GM18507 (cell line): ENCODE results near the gene MICA.
"Not testable (repeated sequence)": the region's sequence is repeated elsewhere in the genome, so short reads cannot be mapped to it uniquely, and the experiment has no call there.

Source experiments
- DNase-seq: peaks from one replicate; pipeline ENCODE4 v3.0.0; 2011; ENCODE audit warnings: low read depth; ENCODE audit not compliant: insufficient read length; ENCODE audit errors: extremely low spot score
- FAIRE-seq: peaks from 2 replicates; lab custom pipeline; 2011; peaks lifted over from hg19 to GRCh38; lab: Jason Lieb, UNC

MICA gene

DNA sequence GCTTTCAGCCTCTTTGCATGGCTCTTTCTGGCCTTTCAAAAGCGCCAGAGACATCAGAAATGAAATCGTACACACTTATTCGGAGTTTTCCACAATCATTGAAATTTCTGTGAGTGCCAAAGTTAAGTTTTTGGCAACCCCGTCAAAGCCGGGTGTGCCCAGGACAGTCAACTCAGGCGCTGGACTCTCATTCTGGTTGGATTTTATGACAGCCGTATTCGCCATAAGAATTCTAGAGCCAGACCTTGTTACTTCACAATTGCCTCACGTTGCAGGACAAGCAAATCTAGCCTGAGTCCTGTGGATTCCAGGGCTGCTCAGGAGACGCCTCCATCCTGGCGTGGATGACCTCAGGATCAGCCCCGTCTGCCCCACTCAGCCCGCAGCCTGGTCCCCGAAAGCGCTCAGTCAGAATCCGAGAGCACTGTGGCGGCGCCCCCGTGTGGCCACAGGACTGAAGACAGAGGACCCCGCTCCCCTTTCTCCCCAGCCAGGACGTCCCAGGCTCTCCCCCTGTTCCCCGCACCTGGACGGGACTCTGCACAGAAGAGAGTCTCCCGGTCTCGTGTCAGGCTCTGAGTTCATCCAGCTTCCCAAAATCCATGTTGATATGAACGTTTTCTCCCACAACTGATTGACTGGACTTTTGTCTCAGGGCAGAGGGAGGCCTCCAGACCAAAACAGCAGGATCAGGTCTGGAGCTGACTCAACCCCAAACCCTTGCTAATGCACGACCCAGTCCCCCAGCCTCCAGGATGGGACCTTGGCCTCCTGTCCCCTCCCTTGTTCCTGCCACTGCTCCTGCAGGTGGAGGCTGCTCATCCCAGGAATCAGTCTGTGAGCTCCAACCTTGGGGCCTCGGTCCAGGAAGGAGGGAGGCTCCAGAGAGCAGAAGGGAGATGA lies 38.2 kb downstream of the MICA start:
- DNase-seq = peak; percentile 68
- peak; percentile 81 for FAIRE-seq

DNA sequence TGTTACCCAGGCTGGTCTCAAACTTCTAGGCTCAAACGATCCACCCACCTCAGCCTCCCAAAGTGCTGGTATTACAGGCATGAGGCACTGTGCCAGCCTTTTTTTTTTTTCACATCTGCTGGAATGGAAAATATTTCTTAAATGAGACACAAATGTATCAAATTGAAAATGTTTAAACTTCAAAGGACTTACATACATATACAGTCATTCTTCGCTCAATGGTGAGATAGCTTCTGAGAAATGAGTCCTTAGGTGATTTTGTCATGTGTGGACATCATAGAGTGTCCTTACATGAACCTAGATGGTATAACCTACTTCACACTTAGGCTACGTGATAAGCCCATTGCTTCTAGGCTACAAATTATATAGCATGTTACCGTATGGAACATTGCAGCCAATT lies 43.1 kb downstream of the MICA start:
- FAIRE-seq (no peak), DNase-seq (no peak)

DNA sequence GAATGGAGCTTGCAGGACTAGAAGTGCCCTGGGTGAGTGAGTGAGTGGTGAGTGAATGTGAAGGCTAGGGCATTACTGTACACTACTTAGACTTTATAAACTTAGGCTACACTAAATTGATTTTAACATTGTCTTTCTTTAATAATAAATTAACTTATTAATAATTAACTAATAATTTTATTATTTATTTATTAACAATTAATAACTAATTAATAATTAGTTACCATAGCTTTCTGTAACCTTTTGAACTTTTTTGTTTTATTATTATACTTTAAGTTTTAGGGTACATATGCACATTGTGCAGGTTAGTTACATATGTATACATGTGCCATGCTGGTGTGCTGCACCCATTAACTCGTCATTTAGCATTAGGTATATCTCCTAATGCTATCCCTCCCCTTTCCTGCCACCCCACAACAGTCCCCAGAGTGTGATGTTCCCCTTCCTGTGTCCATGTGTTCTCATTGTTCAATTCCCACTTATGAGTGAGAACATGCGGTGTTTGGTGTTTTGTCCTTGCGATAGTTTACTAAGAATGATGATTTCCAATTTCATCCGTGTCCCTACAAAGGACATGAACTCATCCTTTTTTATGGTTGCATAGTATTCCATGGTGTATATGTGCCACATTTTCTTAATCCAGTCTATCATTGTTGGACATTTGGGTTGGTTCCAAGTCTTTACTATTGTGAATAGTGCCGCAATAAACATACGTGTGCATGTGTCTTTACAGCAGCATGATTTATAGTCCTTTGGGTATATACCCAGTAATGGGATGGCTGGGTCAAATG lies 43.8 kb downstream of the MICA start:
- DNase-seq, FAIRE-seq: not testable (repeated sequence)

DNA sequence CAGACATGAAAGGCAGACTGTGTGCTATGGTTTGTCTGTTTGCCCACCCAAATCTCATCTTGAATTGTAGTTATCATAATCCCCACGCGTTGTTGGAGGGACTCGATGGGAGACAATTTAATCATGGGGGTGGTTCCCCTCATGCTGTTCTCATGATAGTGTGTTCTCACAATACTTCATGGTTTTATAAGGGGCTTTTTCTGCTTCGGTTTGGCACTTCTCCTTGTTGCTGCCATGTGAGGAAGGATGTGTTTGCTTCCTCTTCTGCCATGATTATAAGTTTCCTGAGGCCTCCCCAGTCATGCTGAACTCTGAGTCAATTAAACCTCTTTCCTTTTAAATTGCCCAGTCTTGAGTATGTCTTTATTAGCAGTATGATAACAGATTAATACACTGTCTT lies 47.4 kb downstream of the MICA start:
- FAIRE-seq (no peak), DNase-seq (no peak)

DNA sequence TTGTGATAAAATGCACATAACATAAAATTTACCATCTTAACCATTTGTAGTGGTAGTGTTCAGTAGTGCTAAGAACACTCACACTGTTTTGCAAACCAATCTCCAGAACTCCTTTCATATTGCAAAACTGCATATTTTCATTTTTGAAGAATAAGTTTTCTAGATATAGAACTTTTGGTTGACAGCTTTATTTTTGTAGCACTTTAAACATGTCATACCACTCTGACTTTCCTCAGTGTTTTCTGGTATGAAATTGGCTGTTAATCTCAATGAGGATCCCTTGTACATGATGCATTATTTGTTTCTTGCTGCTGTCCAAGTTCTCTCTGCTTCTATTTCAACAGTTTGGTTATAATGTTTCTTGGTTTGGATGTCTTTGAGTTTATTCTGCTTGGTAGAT lies 49.5 kb downstream of the MICA start:
- no peak for DNase-seq
- FAIRE-seq = no peak

DNA sequence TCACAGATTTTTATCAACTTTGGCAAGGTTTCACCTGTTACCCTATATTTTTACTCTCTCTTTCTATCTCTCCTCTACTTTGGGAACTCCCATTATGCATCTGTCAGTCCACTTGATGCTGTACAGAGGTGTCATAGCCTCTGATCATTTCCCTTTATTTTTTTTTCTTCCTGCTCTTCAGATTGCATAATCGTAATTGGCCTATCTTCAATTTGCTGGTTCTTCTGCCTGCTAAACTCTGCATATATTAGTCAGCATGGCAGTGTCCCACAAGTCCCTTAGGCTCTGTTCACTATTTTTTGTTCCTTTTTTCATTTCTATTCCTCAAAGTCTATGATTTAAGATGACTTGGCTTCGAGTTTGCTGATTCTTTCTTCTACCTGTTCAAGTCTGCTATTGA lies 49.9 kb downstream of the MICA start:
- DNase-seq = no peak
- FAIRE-seq = no peak

DNA sequence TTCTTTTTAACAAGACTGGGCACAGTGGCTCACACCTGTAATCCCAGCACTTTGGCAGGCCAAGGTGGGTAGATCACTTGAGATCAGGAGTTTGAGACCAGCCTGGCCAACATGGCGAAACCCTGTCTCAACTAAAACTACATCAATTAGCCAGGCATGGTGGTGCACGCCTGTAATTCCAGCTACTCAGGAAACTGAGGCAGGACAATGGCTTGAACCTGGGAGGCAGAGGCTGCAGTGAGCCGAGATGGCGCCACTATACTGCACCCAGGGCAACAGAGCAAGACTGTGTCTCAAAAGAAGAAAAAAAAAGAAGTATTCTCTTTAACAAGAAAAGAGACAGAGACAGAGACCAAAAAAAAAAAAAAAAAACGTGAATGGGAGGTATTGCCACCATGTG lies 56.5 kb downstream of the MICA start:
- DNase-seq, FAIRE-seq: not testable (repeated sequence)

DNA sequence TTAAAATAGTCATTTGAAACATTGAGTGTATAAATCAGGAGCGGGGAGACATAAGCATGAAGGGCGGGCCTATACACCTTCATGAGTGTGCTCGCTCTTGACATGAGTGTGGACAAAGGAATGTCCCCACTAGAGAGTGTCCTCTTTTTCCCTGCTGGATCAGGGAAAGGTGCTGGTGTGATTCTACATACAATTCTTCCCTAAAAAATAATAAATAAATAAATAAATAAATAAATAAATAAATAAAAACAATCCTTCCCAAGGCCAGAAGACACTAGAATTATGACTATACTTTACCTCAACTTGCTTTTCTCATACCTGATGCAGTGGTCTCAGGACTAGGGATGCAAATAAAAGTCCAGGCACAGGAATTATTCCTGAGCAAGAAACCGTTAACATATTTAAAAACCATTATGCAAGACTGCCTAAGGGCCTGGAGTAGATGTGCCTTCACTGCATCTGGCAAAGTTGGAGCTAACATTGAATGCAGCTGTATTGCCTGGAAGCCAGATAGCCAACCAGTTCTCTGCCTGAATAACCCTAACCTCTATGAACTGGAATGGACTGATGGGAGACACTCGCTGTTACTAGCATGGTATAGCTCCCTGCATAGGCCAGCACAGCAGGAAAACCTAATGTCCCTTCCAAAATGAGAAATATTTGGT lies 57.1 kb downstream of the MICA start:
- FAIRE-seq = no peak
- DNase-seq = no peak

DNA sequence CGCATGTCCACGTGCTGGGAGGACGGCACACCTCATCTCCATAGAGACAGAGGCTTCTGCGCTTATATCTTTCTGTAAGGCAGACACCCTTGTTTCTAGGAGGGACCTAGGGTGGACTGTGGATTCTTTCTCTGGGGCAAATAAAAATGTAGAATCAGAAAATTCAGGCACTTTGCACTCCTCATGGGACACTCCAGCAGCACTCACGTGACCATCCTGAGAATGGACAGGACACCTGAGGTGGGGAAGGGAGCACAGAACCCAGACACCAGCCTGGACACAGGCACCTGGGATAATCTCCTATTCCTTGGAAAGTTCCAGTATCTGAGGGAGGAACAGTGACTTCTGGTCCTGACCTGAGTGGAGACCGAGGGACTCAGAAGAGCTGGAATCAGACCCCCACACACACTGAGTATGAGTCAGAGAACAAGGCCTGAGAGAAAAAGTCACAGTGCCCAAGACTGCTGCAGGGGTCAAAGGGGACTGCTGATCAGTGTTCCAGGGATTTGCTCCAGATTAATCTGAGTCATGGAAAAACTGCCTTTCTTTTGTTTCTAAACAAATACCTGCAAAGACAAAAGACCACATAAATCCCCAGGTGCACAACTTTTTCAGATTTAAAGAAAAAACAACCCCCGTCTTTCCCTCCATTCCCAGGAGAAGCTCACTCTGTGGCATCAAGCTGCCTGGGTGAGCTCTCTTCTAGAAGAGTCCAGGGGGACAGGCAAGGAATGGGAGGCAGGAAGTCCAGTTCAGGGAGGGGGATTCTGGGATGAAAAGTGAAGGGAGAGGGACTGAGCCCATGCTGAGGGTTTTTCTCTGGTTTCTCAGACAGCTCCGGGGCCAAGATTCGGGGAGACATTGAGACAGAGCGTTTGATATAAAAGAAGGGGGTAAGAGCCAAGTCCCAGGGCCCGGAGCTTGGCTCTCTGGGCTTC lies 58.9 kb downstream of the MICA start:
- DNase-seq (no peak), FAIRE-seq (no peak)

DNA sequence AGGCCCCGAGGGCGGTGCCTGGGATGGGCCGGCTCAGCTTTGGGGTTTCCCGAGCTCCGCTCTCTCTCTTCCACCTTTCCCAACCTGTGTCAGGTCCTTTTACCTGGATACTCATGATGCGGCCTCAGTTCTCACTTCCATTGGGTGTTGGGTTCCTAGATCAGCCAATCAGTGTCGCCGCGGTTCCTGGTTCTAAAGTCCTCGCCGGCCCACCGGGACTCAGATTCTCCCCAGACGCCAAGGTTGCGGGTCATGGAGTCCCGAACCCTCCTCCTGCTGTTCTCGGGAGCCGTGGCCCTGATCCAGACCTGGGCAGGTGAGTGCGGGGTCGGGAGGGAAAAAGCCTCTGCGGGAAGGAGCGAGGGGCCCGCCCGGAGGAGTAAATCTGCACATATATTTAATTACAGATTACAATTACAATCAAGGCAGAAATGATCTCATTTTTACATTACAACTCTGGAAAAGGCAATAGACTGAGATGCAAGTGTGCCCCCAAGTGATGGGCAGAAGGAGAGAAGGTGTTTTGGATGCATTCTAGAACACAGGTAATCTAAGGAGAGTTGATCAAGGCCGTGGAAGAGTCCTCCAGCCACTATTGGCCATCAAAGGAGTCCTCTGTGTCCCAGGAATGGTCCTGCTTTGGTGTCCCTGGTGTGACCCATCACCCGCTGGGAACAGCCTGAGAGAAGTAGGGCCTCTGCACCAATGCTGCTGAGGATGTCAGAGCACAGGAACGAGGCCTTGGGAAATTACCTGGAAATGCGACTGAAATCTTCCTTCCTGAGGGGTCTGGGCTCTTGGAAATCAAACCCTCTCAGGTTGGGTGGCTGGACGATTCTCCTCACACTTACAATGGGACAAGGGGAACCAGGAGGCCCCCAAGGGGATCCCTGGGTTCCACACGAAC lies 59.8 kb downstream of the MICA start:
- DNase-seq = peak; percentile 87
- peak; percentile 98 for FAIRE-seq

DNA sequence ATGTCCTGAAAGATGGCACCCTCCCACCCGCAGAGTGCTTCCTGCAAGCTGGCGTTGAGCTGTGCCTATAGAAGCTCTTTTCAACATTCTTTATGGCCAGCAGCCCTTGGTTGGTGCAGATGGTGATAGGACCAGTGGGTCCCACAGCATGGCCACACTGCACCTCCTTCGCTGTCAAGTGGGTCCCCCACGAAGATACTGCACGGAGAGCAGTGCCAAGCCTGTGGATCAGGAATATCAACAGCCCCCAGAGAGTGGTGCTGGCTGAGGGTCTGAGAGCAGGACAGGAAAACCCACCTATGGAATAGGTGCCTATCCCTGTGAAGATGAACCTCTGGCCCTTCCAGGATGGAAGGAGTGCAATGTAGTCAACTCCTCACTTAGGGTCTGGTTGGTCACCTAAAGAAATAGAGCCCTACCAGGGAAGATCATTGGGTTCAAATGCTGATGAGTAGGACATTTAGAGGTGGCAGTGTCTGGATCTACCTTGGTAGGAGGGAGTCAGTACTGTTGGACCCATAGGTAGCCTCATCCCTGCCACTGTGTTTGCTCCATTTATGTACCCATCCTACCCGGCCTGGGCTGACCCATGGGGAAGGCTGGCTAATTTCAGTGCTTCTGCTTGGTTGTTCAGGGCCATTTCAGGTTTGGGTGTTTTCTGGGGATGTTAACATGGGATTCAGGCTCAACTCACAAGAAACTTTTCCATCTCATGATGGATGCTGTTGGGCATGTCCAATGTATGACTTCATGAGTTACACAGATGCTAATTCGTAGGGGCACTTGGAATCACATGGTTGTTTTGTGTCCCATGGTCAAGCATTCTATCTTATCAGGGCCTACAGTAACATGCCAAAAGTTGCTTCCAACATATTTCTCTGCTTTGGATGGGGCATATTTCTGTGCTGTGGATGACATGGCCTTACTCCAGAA lies 61.1 kb downstream of the MICA start:
- DNase-seq (no peak), FAIRE-seq (no peak)
